ENCODE data around the gene EML5. TPM values are rescaled to one million over a fixed set of nuclear protein-coding genes. Genes with fewer than 3 reads are reported as not detected.

EML5 gene
- total RNA-seq, 4 donors from 2014 or later, result 0.35 to 3.3 (median 1.3) TPM

DNA sequence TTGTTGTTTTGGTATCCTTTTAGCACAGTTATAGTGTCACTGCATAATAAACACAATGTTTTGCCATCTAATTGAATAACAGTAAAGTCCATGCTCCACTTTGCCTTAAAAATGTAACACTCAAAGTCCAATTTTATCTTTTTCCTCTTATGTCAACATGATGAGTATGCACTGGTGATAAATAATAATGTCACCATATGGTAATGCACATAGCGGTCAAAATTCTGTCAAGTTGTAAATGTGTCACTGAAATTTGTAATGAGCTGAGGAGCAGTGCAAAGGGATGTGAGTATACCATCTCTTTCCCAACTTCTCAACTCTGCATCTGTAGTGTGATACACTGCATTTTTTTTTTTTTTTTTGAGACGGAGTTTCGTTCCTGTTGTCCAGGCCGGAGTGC lies 65.7 kb downstream of the EML5 start:
- Histone ChIP-seq H3K9me3 (no peaks in the 10 kb centered on the region), H3K4me1 (no peaks in the 10 kb centered on the region), H3K27me3 (no peaks in the 10 kb centered on the region), H3K4me3 (no peak overlapping the region), H3K36me3 (no peaks in the 10 kb centered on the region), H3K27ac (no peak overlapping the region)
- no peak for DNase-seq
- no peak for TF ChIP-seq POLR2A (IDR thresholded peaks at IDR 0.05)
- TF ChIP-seq, protein P1, sequence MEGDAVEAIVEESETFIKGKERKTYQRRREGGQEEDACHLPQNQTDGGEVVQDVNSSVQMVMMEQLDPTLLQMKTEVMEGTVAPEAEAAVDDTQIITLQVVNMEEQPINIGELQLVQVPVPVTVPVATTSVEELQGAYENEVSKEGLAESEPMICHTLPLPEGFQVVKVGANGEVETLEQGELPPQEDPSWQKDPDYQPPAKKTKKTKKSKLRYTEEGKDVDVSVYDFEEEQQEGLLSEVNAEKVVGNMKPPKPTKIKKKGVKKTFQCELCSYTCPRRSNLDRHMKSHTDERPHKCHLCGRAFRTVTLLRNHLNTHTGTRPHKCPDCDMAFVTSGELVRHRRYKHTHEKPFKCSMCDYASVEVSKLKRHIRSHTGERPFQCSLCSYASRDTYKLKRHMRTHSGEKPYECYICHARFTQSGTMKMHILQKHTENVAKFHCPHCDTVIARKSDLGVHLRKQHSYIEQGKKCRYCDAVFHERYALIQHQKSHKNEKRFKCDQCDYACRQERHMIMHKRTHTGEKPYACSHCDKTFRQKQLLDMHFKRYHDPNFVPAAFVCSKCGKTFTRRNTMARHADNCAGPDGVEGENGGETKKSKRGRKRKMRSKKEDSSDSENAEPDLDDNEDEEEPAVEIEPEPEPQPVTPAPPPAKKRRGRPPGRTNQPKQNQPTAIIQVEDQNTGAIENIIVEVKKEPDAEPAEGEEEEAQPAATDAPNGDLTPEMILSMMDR (IDR thresholded peaks at IDR 0.05), result no peak

GRCh38 chr14:88710709-88711108 lies 82.0 kb downstream of the EML5 start:
- H3K27ac ChIP-seq, result no peak overlapping the region
- no peaks in the 10 kb centered on the region for H3K9me3 ChIP-seq
- H3K4me3 ChIP-seq, result no peak overlapping the region
- no peaks in the 10 kb centered on the region for H3K4me1 ChIP-seq
- no peak for DNase-seq
- no peaks in the 10 kb centered on the region for H3K36me3 ChIP-seq
- no peak for TF ChIP-seq POLR2A (IDR thresholded peaks at IDR 0.05)
- TF ChIP-seq, protein P1 (IDR thresholded peaks at IDR 0.05), result no peak
- H3K27me3 ChIP-seq, result no peaks in the 10 kb centered on the region

GRCh38 chr14:88707088-88707487 lies 85.7 kb downstream of the EML5 start:
- no peaks in the 10 kb centered on the region for H3K4me1 ChIP-seq
- TF ChIP-seq, protein P1 (IDR thresholded peaks at IDR 0.05), result no peak
- H3K36me3 ChIP-seq, result no peaks in the 10 kb centered on the region
- no peaks in the 10 kb centered on the region for H3K27me3 ChIP-seq
- no peaks in the 10 kb centered on the region for H3K9me3 ChIP-seq
- no peak overlapping the region for H3K27ac ChIP-seq
- H3K4me3 ChIP-seq, result no peak overlapping the region
- no peak for DNase-seq

GRCh38 chr14:88706425-88706824 lies 86.3 kb downstream of the EML5 start:
- no peak for TF ChIP-seq POLR2A (IDR thresholded peaks at IDR 0.05)
- TF ChIP-seq, protein P1 (IDR thresholded peaks at IDR 0.05), result no peak
- Histone ChIP-seq H3K4me3 (no peak overlapping the region), H3K4me1 (no peaks in the 10 kb centered on the region), H3K27ac (no peak overlapping the region), H3K9me3 (no peaks in the 10 kb centered on the region), H3K36me3 (no peaks in the 10 kb centered on the region), H3K27me3 (no peaks in the 10 kb centered on the region)
- DNase-seq, result no peak

GRCh38 chr14:88698651-88699050 lies 94.1 kb downstream of the EML5 start:
- no peaks in the 10 kb centered on the region for H3K9me3 ChIP-seq
- no peak overlapping the region for H3K27ac ChIP-seq
- no peaks in the 10 kb centered on the region for H3K36me3 ChIP-seq
- TF ChIP-seq, protein P1 (IDR thresholded peaks at IDR 0.05), result no peak
- TF ChIP-seq POLR2A (IDR thresholded peaks at IDR 0.05), result no peak
- no peaks in the 10 kb centered on the region for H3K27me3 ChIP-seq
- DNase-seq, result no peak
- H3K4me3 ChIP-seq, result no peak overlapping the region
- H3K4me1 ChIP-seq, result no peaks in the 10 kb centered on the region

GRCh38 chr14:88695870-88696269 lies 96.9 kb downstream of the EML5 start:
- Histone ChIP-seq H3K9me3 (no peaks in the 10 kb centered on the region), H3K36me3 (no peaks in the 10 kb centered on the region), H3K4me1 (no peaks in the 10 kb centered on the region), H3K27me3 (no peaks in the 10 kb centered on the region), H3K27ac (no peak overlapping the region), H3K4me3 (no peak overlapping the region)
- no peak for TF ChIP-seq POLR2A (IDR thresholded peaks at IDR 0.05)
- TF ChIP-seq, protein P1 (IDR thresholded peaks at IDR 0.05), result no peak
- no peak for DNase-seq
